GM12892 (cell line): Measurements from ENCODE around the gene TMEM87A.

ENCODE experiments used
- POLR2A ChIP-seq: IDR thresholded peaks from 2 replicates; pipeline ENCODE4 v1.6.1; 2011; ENCODE audit warnings: low read depth, low read length, control low read depth
- POLR2AphosphoS5 ChIP-seq: IDR thresholded peaks from 2 replicates; pipeline ENCODE4 v1.6.1; 2011; ENCODE audit warnings: low read depth, low read length, control low read depth

- no peak for TF ChIP-seq POLR2A
- no peak for TF ChIP-seq POLR2AphosphoS5
These were observed 90.3 kb downstream of the TMEM87A start for GRCh38 chr15:42182961-42183360.
